Body of pancreas (tissue), 4 donors: ENCODE data around the gene ELOVL3. TPM values are rescaled to one million over a fixed set of nuclear protein-coding genes. Genes with fewer than 3 reads are reported as not detected.
A peak's percentile ranks its signal among the peaks of the same experiment; 100 is the strongest.

Experiments used
- ATAC-seq: fragments of 150-250 bp; one replicate; pipeline ENCODE4 v1.9.1; 2016
- DNase-seq, 4 donors: peaks; one replicate each; pipeline ENCODE4 v3.0.0-alpha.2; 2019
- H3K27ac ChIP-seq, 4 donors: fragments of 200-600 bp; sonication (generic); 1 replicate in 3 of 4; 2 replicates in 1 of 4; pipeline versions ENCODE4 v1.5.1 to v1.6.1; 2016 to 2019; ENCODE audit warnings: mild to moderate bottlenecking in 1 of 4, mixed read lengths in 1 of 4, moderate library complexity in 1 of 4
- H3K27me3 ChIP-seq, 2 donors: fragments of 200-600 bp; sonication (generic); one replicate each; pipeline ENCODE4 v1.6.0; 2016; ENCODE audit warnings: mild to moderate bottlenecking in 1 of 2
- H3K36me3 ChIP-seq, 2 donors: fragments of 200-600 bp; sonication (generic); replicated peaks in 1 of 2; 2 replicates each; pipeline ENCODE4 v1.5.1; 2016; ENCODE audit warnings: low read depth in 2 of 2; ENCODE audit not compliant: insufficient read depth in 1 of 2
- H3K4me1 ChIP-seq: fragments of 200-600 bp; sonication (generic); one replicate; pipeline ENCODE4 v1.6.0; 2016
- H3K4me3 ChIP-seq, 2 donors: fragments of 200-600 bp; sonication (generic); 1 replicate in 1 of 2; 2 replicates in 1 of 2; pipeline ENCODE4 v1.5.1; 2016 to 2019
- H3K9me3 ChIP-seq, 3 donors: fragments of 200-600 bp; sonication (generic); 1 replicate in 2 of 3; 2 replicates in 1 of 3; pipeline ENCODE4 v1.5.1; 2016
- POLR2A ChIP-seq, 3 donors: fragments of 450-650 bp; IDR thresholded peaks; one replicate each; pipeline ENCODE4 v1.6.1; 2016; ENCODE audit warnings: antibody characterized with exemption in 3 of 3, mild to moderate bottlenecking in 2 of 3
- WGBS, 2 donors: methylation state at CpG; one replicate each; pipeline ENCODE4 v1.1.5; 2017; 5-methylcytosine and 5-hydroxymethylcytosine counted together
- intact Hi-C: fragments of 100-400 bp; cut with DNase I; formaldehyde crosslinking; loops from one replicate; pipeline ENCODE4 v1.15.1; 2023
- total RNA-seq, 2 donors: library from RNA; depleted of rRNA; stranded (reverse); fragments of >200 nt; gene quantifications; one replicate each; pipeline ENCODE4 v1.1.0, GENCODE V29; 2016
- TF ChIP-seq, protein P1 (sequence below), 7 experiments: fragments of 450-650 bp in 4 of 7; fragments of 200-600 bp in 3 of 7; sonication (generic) in 3 of 7; IDR thresholded peaks; one replicate each; pipeline ENCODE4 v1.5.1; 2016 to 2019; ENCODE audit warnings: antibody characterized with exemption in 7 of 7

ELOVL3 gene
- total RNA-seq, 2 donors from 2014 or later, result not detected

DNA sequence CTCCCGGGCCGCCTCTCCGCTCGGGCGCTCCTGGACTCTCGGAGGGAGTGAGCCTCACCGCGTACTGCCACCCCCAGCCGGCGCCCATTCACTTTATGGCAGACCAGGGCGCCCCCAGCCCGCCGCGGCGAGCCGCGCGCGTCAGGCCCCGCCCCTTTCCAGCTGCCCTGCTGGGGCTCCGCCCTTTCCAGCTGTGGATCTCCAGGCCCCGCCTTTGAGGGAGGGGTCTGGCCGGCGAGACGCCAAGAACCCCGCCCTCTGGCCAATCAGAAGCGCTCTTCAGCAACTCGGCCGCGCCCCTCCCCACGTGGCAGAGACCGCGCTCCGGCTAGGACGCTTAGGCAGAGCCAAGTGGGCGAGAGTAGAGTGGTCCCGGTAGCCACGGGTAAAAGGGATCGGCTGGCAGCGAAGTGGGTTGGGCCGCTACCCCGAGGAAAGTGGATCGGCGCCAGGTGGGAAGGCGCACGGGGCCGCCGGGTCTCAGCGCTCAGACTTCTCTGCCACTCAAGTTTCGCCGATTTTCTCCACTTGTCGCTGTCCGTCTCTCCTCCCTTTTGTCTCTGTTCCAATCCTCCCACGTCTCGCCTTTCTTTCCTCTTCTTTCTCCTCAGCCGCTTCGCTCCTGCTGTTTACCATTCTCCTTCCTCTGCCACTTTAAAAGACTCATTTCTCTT lies 15.5 kb downstream of the ELOVL3 start, which contains the start of gene PITX3:
Gene PITX3, minus strand, starts transcription at position 69 of the 674 bp plus-strand sequence. CDS start 9,432 bp downstream, outside the sequence.
- Histone ChIP-seq H3K27me3 (no peaks in the 10 kb centered on the region), H3K4me3 (peak within 1 kb of the TSS; percentile 7 to 45), H3K9me3 (no peaks in the 10 kb centered on the region), H3K4me1 (peaks cover 27% of the 10 kb centered on the region), H3K36me3 (no peaks in the 10 kb centered on the region), H3K27ac (no peak within 1 kb of the TSS)
- intact Hi-C loops, result no loop called here
- 1 to 2% methylated on average over 15 to 56 of the region's 57 CpGs for WGBS, 2 donors
- DNase-seq (peak; percentile 86 to 95 (median 90)), ATAC-seq (peak; percentile 49)
- no peak for TF ChIP-seq POLR2A (IDR thresholded peaks at IDR 0.05)
- TF ChIP-seq, protein P1, sequence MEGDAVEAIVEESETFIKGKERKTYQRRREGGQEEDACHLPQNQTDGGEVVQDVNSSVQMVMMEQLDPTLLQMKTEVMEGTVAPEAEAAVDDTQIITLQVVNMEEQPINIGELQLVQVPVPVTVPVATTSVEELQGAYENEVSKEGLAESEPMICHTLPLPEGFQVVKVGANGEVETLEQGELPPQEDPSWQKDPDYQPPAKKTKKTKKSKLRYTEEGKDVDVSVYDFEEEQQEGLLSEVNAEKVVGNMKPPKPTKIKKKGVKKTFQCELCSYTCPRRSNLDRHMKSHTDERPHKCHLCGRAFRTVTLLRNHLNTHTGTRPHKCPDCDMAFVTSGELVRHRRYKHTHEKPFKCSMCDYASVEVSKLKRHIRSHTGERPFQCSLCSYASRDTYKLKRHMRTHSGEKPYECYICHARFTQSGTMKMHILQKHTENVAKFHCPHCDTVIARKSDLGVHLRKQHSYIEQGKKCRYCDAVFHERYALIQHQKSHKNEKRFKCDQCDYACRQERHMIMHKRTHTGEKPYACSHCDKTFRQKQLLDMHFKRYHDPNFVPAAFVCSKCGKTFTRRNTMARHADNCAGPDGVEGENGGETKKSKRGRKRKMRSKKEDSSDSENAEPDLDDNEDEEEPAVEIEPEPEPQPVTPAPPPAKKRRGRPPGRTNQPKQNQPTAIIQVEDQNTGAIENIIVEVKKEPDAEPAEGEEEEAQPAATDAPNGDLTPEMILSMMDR (IDR thresholded peaks at IDR 0.05), result peak in 1 of 7 experiments; percentile 1

DNA sequence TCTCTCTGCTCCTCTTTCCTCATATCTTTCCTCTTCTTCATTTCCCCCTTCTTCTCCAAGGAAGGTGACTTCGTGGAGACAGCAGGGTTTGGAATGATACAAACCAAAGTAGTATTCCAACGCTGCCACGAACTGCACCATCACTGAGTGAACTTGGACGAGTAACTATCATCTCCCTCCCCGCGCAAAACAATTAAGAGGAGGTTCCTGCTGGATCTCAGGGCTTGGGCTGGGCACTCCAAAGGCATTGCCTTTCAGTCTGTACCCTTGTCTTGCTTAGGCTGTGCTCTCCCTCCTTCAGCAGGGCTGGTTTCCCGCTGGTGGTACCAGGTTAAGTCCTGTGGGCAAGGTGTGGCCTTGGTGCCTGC lies 16.0 kb downstream of the ELOVL3 start:
- Histone ChIP-seq H3K4me1 (peaks cover 32% of the 10 kb centered on the region), H3K4me3 (no peak overlapping the region), H3K9me3 (no peaks in the 10 kb centered on the region), H3K27ac (no peak overlapping the region), H3K27me3 (no peaks in the 10 kb centered on the region), H3K36me3 (no peaks in the 10 kb centered on the region)
- 32 to 36% methylated on average over 7 of the region's 7 CpGs for WGBS, 2 donors
- no peak for DNase-seq
- intact Hi-C loops, result no loop called here
- ATAC-seq, result no peak
- TF ChIP-seq, protein P1 (IDR thresholded peaks at IDR 0.05), result no peak
- TF ChIP-seq POLR2A (IDR thresholded peaks at IDR 0.05), result no peak

DNA sequence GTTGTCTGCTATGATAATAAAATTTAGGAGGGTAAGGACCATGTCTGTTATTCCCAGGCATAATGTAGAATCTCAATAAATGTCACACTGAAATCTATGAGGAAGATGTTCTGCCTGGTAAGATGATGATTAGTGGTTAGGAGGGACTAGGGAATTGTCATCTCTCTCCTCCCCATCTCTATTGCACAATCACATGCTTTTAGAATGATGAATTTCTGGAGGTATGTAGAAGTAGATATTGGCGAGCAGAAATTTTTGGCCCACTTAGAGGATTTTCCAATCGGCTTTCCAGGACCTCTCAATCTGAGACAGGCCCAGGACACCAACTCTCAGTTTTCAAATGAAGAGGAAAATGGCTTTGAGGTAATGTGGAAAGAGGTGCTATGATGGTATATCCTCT lies 17.2 kb downstream of the ELOVL3 start:
- ATAC-seq, result no peak
- DNase-seq, result no peak
- intact Hi-C loops, result no loop called here
- H3K4me1 ChIP-seq, result peaks cover 44% of the 10 kb centered on the region
- no peak for TF ChIP-seq POLR2A (IDR thresholded peaks at IDR 0.05)
- TF ChIP-seq, protein P1 (IDR thresholded peaks at IDR 0.05), result no peak
- H3K4me3 ChIP-seq, result no peak overlapping the region
- no peak overlapping the region for H3K27ac ChIP-seq
- H3K27me3 ChIP-seq, result no peaks in the 10 kb centered on the region
- 69 to 74% methylated on average over 2 of the region's 2 CpGs for WGBS, 2 donors
- H3K9me3 ChIP-seq, result no peaks in the 10 kb centered on the region
- no peaks in the 10 kb centered on the region for H3K36me3 ChIP-seq

DNA sequence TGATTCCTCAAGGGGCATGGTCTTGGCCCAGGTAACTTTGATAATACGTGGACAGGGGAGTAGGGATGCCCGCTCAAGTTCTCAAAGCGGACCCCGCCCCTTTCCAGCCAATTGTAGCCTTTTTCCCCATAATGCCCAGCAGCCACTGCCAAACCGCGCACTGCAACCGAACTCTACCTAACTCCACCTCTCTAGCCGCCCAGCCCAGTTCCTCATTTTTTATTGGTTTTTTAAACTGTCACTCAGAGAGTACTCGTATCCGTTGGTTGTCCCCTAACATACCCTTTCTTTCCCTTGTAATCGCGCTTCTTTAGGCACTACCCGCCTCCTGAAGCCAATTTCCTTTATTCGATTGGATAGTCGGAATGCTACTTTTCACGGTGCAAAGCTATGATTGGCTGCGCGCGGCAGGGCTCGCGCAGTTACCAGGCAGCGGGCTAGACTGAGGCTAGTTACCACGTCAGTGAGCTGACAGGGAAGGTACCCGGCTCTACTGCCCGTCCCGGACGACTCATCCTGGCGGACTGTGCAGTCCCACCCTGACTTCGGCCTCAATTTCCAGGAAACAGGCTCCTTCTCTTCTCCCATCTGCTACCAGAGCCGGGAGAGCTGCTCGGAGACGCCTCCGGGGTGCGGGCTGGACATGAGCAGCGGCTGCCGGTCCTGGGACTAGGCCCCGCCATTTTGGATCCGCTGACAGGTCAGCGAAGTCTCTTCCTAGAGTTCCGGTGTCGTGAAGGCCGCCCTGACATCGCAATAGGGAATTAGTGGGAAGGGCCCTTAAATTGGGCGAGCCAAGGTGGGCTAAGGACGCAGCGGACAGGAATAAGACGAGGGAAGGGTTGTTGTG lies 19.2 kb downstream of the ELOVL3 start, which contains the start of gene GBF1:
Gene GBF1, plus strand, starts transcription at position 451 of the 850 bp plus-strand sequence. CDS start 13,407 bp downstream, outside the sequence.
- 0% methylated on average over 36 to 47 of the region's 47 CpGs for WGBS, 2 donors
- H3K4me3 ChIP-seq, result peak within 1 kb of the TSS; percentile 42 to 99
- intact Hi-C loops, result no loop called here
- ATAC-seq (peak; percentile 96), DNase-seq (peak; percentile 92 to 97 (median 93))
- no peaks in the 10 kb centered on the region for H3K36me3 ChIP-seq
- H3K9me3 ChIP-seq, result no peaks in the 10 kb centered on the region
- TF ChIP-seq POLR2A (IDR thresholded peaks at IDR 0.05), result peak; percentile 86 to 97 (median 96)
- TF ChIP-seq, protein P1 (IDR thresholded peaks at IDR 0.05), result no peak
- peak within 1 kb of the TSS; percentile 42 to 93 (median 77) for H3K27ac ChIP-seq
- H3K4me1 ChIP-seq, result peaks cover 62% of the 10 kb centered on the region
- no peaks in the 10 kb centered on the region for H3K27me3 ChIP-seq
